ENCODE measurements around the gene HDLBP. TPM values are rescaled to one million over a fixed set of nuclear protein-coding genes. Genes with fewer than 3 reads are reported as not detected.
"Not testable (repeated sequence)": the region's sequence is repeated elsewhere in the genome, so short reads cannot be mapped to it uniquely, and the experiment has no call there.

The HDLBP gene
- total RNA-seq, 1 donor from 2014 or later = 504 TPM

GRCh38 chr2:241329669-241330615, 14.5 kb upstream of the HDLBP start:
- DNase-seq = no peak

- no peak for DNase-seq
Measured at GRCh38 chr2:241325257-241325656, 9.8 kb upstream of the HDLBP start.

- DNase-seq = no peak
Measured at GRCh38 chr2:241324775-241325174, 9.3 kb upstream of the HDLBP start.

- no peak for DNase-seq
Measured at GRCh38 chr2:241323778-241324177, 8.3 kb upstream of the HDLBP start.

GRCh38 chr2:241321886-241322285, 6.4 kb upstream of the HDLBP start:
- no peak for DNase-seq

GRCh38 chr2:241321033-241321432, 5.6 kb upstream of the HDLBP start:
- no peak for DNase-seq

- no peak for DNase-seq
Measured at GRCh38 chr2:241320394-241320793, 4.9 kb upstream of the HDLBP start.

GRCh38 chr2:241318830-241319229, 3.4 kb upstream of the HDLBP start:
- not testable (repeated sequence) for DNase-seq

- no peak for DNase-seq
Measured at GRCh38 chr2:241317391-241317790, 1.9 kb upstream of the HDLBP start.

GRCh38 chr2:241316825-241317224, 1.4 kb upstream of the HDLBP start:
- DNase-seq = no peak

- DNase-seq = peak; percentile 74
Measured at GRCh38 chr2:241315879-241316631, 583 bp upstream of the HDLBP start, which contains the start of gene SEPTIN2. TSS of gene SEPTIN2 (plus strand) at chr2:241315925. CDS start at chr2:241324233, 8,308 bp downstream.

- DNase-seq = peak; percentile 55
Measured at GRCh38 chr2:241314226-241315092, 1.0 kb downstream of the HDLBP start.

GRCh38 chr2:241313543-241314095, 1.9 kb downstream of the HDLBP start:
- DNase-seq = no peak

- no peak for DNase-seq
Measured at GRCh38 chr2:241312082-241312481, 3.4 kb downstream of the HDLBP start.

- DNase-seq = no peak
Measured at GRCh38 chr2:241310917-241311566, 4.4 kb downstream of the HDLBP start.

GRCh38 chr2:241309684-241310117, 5.8 kb downstream of the HDLBP start:
- no peak for DNase-seq

- no peak for DNase-seq
Measured at GRCh38 chr2:241308832-241309500, 6.5 kb downstream of the HDLBP start.

- DNase-seq = no peak
Measured at GRCh38 chr2:241308267-241308666, 7.2 kb downstream of the HDLBP start.

GRCh38 chr2:241307055-241307454, 8.4 kb downstream of the HDLBP start:
- no peak for DNase-seq

- DNase-seq = no peak
Measured at GRCh38 chr2:241304039-241304670, 11.3 kb downstream of the HDLBP start.
